Stimulated activated CD8-positive, alpha-beta memory T cell treated with anti-CD3 and anti-CD28 coated beads, Interleukin-15, amount 100 ng/mL, for 24 hours (primary cell): ENCODE data around the gene SMC1B.

Source experiments
- DNase-seq: peaks from one replicate; pipeline ENCODE4 v3.0.0-alpha.2; 2020; ENCODE audit warnings: low read depth

Gene SMC1B

GRCh38 chr22:45320357-45320976 is 92.9 kb downstream of the SMC1B start:
- no peak for DNase-seq

DNA sequence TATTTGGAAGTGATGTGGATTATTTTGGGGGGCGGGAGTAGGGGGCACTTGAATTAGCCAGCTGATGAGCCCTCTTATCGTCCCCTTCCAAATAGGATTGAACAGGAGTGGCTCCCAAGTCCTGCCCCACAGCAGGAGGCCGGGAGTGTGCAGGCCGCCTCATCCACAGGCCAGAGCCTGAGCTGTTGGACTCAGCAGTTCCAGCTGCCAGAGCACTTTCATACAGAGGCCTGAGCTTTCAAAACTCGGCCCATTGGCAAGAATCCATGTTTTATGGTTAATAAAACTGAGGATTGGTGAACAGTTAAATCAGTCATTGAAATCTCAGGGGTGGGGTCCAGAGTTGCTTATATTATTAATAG is 94.1 kb downstream of the SMC1B start:
- DNase-seq = no peak

DNA sequence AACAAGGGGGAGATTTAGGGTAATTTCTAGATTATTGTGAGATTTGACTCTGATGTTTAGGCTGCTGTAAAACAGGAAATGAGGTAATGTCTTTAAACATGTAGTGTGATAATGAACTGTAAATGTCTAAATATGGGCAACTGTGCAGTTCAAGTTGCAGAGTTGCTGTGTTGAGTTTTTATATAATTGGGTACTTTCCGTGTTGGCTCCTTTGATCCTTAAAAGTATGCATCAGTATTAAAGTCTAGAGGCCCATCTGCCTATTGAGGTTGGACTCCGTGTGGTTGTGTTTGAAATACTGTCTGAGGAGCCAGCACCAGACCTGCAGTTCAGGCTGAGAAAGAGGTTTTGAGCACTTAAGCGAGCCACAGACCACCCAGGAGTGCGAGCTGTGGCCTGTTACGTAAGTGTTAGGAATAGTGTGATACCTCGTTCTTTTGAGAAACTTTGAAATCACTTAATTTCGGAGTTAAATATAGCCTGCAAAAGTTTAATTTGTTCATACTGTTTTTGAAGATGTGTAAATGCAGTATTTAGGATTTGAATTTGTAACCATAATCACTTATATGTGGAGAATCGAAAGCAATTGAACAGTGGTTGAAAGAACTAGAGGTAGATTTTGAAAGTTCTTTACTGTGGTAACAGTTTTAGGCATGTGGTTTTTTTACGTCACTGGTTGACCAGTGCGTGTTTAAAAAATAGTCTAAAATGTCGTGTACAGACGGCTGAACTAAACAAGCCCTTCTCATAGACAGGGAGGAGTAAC is 94.7 kb downstream of the SMC1B start:
- no peak for DNase-seq

GRCh38 chr22:45318168-45318557 is 95.2 kb downstream of the SMC1B start:
- peak; percentile 51 for DNase-seq

GRCh38 chr22:45317551-45318167 is 95.7 kb downstream of the SMC1B start:
- DNase-seq = no peak

DNA sequence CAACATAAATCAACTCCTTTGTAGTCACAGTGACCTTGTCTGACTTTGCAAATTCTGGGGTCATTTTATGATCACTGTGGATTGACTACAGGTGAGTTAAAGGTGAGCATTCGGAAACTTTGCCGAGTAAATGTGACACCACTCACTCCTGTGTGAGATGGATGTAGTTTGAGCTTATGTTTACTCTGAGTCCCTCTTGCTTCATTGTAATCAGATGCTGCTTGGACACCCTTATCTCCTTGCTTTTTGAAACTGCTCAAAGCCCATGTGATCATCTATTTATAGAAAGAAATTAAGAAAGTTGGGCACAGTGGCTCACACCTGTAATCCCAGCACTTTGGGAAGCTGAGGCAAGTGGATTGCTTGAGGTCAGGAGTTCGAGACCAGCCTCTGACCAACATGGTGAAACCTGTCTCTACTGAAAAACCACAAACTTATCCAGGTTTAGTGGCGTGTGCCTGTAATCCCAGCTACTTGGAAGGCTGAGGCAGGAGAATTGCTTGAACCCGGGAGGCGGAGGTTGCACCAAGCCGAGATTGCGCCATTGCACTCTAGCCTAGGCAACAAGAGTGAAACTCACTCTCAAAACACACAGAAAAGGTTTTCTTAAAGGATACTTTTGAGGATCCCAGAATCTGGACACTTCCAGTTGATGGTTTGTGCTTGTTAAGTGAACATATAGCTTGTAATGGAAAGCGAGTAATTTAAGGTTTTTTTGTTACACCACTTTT is 96.4 kb downstream of the SMC1B start:
- DNase-seq = no peak

DNA sequence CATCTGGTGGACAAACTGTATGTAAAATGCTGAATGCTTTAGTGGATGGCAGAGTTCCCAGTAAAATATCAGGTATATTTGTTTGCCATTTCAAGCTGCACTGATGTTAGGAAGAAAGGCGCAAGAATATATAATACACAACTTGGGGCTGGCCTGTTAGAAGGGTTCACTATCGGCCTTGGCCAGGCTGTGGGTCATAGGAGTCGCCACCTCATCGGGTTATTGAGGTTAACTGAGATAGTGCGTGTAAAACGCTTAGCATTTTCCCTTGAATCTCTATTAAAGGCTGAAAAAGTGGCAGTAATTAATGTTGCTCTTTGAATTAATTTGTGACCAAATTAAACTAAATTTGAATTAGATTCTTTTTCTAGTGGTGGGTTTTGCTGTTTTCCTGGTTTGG is 98.6 kb downstream of the SMC1B start:
- DNase-seq = no peak

DNA sequence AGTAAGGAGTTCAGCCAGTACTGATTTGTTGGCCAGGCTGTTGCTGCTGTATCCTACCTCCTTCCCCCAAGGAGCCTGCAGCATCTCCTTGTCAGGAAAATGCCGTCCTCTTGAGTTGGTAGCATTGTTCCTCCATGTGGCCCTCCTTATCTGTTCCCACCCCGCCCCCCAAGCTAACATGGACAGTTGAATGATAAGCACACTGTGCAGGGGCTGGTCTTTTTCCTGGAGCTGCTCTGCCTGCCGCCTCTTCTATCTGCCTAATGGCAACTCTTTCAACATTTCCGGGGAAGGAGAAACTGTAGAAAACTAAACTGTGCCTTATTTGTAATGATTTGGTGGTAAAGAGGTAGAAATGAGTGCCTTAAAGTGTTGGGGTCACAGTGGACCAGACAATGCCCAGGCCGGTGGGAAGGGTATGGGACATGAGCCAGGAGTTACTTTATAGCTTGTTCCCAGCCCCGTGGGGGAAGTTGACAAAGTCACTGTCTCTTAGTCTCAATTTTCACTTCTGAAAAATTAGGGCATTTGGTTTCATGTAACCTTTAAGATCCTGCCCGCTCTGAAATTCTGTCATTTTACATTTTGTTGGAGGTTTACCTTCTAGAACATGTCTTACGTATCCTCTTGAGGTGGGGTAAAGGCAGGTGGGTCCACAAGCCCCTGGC is 99.2 kb downstream of the SMC1B start:
- no peak for DNase-seq

- DNase-seq = no peak
Measured at GRCh38 chr22:45312856-45313255, 100.5 kb downstream of the SMC1B start.

DNA sequence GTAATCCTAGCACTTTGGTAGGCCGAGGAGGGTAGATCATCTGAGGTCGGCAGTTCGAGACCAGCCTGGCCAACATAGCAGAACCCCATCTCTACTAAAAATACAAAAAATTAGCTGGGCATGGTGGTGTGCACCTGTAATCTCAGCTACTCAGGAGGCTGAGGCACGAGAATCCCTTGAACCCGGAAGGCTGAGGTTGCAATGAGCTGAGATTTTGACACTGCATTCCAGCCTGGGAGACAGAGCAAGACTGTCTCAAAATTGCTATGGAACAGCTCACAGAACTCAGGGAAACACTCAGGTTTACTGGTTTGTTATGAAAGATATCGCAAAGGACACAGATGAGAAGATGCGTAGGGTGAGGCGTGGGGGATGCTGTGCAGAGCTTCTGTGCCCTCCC is 101.0 kb downstream of the SMC1B start:
- no peak for DNase-seq

GRCh38 chr22:45310977-45311531 is 102.3 kb downstream of the SMC1B start:
- no peak for DNase-seq

- no peak for DNase-seq
Measured at GRCh38 chr22:45310331-45310976, 102.9 kb downstream of the SMC1B start.

DNA sequence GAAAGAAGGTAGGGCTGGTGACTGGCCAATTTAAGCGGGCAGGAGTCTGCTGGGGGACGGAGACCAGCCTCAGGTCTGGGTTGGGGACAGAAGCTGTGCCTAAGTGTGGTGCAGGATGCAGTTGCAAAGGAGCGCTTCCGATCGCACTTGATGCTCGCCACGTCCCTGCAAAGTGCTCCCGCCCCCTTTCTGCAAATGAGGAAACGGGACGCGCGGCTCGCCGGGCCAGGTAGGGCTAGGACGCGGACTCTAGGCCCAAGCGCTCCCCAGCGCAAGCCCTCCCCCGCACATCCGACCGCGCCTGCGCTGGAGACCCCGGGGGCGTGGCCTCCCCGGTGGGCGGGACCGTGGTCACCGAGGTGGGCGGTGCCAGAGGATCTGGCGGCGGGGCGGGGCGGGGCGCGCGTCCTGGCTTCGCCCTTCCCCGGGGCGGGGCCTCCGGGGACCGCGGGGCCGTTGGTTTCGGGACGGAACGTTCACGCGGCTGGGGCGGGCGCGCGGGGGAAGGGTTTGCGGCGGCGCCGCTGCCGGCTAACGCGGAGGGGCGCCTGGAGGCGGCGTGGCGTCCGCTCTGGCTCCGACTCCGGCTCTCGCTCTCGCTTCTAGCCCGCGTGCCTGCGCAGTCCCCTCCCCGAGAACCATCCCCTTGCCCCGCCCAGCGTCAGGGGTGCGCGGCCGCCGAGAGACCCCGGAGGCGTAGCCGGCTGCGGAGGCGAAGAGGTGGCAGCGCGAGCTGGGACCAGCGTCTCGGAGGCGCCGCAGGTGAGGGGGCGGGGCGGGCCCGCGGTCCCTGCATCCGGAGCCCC is 103.8 kb downstream of the SMC1B start, which contains the start of gene FAM118A:
TSS of gene FAM118A (plus strand) at position 513 of the 806 bp plus-strand sequence. CDS start 12,446 bp downstream, outside the sequence.
- peak; percentile 100 for DNase-seq

DNA sequence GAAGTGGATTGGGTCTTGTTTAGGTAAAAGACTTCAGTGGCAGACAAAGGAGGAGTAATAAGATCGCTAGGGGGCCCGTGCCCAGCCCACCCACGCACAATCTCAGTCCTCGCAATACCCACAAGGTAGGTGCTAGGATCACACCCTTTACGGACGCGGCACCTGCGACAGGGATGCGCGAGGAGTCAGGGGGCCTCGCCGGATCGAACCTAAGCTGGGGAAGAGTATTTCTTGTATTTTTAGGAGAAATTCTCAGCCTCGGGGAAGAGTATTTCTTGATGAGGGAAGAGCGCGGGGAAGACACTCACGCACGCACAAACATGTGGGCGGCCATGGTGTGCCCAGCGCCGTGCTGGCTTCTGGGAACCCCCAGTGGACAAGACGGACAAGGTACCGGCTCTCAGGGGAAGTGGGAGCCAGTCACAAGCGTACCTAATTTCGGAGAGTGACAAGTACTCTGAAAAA is 104.4 kb downstream of the SMC1B start:
- no peak for DNase-seq

- no peak for DNase-seq
Measured at GRCh38 chr22:45308391-45308956, 104.9 kb downstream of the SMC1B start.

DNA sequence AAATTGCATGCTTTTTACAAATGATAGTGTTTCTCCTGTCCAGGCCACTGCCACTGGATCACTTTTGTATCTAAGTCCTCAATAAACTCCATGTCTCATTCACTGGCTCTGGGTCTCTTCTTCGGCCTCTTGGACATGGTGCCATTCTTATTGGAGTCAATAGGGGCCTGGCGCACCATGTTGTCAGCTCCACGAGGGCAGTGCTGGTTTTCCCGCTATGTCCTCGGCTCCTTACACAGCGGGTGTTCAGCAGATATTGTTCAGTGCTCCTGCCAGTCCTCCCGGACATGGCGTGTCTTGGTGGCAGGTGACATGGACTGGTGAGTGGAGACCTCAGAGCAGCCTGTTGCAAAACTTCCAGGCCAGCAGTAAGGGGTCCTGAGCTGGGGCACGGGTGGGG is 107.3 kb downstream of the SMC1B start:
- DNase-seq = no peak

- no peak for DNase-seq
Measured at GRCh38 chr22:45305456-45306075, 107.8 kb downstream of the SMC1B start.

- no peak for DNase-seq
Measured at GRCh38 chr22:45304971-45305370, 108.4 kb downstream of the SMC1B start.

- DNase-seq = no peak
Measured at GRCh38 chr22:45303181-45303580, 110.2 kb downstream of the SMC1B start.
